IPS-15b (cell line): ENCODE measurements around the gene NAXD.

Experiments
- H3K27me3 ChIP-seq: one replicate; pipeline ENCODE4 v1.6.1; 2013; ENCODE audit warnings: low read length; ENCODE audit not compliant: control insufficient read depth, insufficient read depth
- H3K36me3 ChIP-seq: one replicate; pipeline ENCODE4 v1.6.1; 2013; ENCODE audit warnings: low read length; ENCODE audit not compliant: control insufficient read depth, insufficient read depth
- H3K4me1 ChIP-seq: one replicate; pipeline ENCODE4 v1.6.1; 2013; ENCODE audit warnings: mild to moderate bottlenecking, low read length; ENCODE audit not compliant: control insufficient read depth, insufficient read depth
- H3K4me3 ChIP-seq: one replicate; pipeline ENCODE4 v1.5.1; 2013; ENCODE audit warnings: low read depth, low read length
- H3K9ac ChIP-seq: one replicate; pipeline ENCODE4 v1.6.1; 2013; ENCODE audit warnings: low read depth, mild to moderate bottlenecking, low read length
- H3K9me3 ChIP-seq: one replicate; pipeline ENCODE4 v1.6.1; 2013; ENCODE audit warnings: mild to moderate bottlenecking, low read length; ENCODE audit not compliant: control insufficient read depth, insufficient read depth

NAXD gene

DNA sequence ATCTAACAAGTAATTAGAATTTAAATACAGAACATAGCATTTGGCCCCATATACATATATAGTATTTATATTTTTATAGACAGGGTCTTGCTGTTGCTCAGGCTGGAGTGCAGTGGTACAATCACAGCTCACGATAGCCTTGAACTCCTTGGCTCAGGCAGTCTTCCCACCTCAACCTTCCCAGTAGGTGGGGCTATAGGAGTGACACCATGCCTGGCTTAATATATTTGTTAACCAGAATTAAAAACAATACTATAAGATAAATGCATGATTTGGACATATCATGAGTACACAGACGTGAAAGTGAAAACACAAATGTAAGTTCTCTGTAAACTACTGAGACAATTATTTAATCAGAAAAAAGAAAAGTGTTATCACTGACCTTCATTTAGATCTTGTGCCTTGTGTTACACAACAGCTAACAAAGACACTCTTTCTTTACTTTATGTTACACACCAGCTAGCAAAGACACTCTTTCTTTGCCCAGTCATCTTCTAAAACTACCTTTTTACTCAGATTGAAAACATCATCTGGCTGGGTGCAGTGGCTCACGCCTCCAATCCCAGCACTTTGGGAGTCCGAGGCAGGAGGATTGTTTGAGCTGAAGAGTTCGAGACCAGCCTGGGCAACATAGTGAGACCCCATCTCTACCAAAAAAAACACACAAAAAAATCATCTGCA, 68.0 kb downstream of the NAXD start:
- Histone ChIP-seq H3K27me3 (no peaks in the 10 kb centered on the region), H3K4me3 (no peak overlapping the region), H3K36me3 (peaks cover 14% of the 10 kb centered on the region), H3K9me3 (no peaks in the 10 kb centered on the region), H3K9ac (no peak overlapping the region), H3K4me1 (no peaks in the 10 kb centered on the region)

GRCh38 chr13:110683921-110684320, 68.6 kb downstream of the NAXD start:
- H3K27me3 ChIP-seq = no peaks in the 10 kb centered on the region

GRCh38 chr13:110684388-110685056, 69.2 kb downstream of the NAXD start:
- Histone ChIP-seq H3K9me3 (no peaks in the 10 kb centered on the region), H3K36me3 (peaks cover 13% of the 10 kb centered on the region)

More at GRCh38 chr13:110683921-110684320, 68.6 kb downstream of the NAXD start:
- Histone ChIP-seq H3K9me3 (no peaks in the 10 kb centered on the region), H3K36me3 (peaks cover 13% of the 10 kb centered on the region), H3K9ac (no peak overlapping the region), H3K4me1 (no peaks in the 10 kb centered on the region), H3K4me3 (no peak overlapping the region)

DNA sequence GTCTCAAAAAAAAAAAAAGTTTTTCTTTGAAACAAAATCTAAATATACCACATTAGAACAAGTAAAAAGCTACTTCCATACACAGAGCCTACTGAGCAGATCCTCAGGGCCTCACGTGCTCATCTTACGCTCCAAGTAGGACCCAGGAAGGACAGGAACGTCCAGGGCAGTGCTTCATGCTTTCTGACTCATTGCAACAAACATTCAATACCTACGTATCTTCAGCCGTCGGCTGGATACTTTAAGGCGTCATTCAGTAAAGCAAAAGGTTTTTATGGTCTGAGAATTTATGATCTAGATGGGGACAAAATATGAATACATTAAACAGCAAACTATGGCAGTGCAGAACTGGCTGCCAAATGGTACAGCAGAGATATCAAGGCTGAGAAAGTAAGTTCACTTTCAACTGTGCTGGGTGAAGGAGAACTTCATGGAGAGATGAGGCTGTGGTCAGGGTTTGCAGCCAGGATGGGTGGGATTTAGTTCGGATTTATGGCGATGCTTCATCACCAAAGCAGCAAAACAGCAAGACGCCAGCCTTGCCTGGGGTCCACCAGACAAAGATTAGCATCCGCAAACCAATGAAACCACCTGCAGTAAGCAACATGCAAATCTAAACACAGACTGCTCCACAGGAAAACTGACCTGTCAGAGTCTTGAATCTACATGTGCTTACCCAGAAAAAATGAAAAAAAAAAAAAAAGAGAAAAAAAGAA, 70.1 kb downstream of the NAXD start:
- Histone ChIP-seq H3K9me3 (no peaks in the 10 kb centered on the region), H3K4me3 (no peak overlapping the region), H3K4me1 (no peaks in the 10 kb centered on the region), H3K36me3 (peaks cover 15% of the 10 kb centered on the region), H3K9ac (no peak overlapping the region), H3K27me3 (no peaks in the 10 kb centered on the region)

More at GRCh38 chr13:110684388-110685056, 69.2 kb downstream of the NAXD start:
- Histone ChIP-seq H3K4me1 (no peaks in the 10 kb centered on the region), H3K4me3 (no peak overlapping the region), H3K9ac (no peak overlapping the region), H3K27me3 (no peaks in the 10 kb centered on the region)

- Histone ChIP-seq H3K4me3 (no peak overlapping the region), H3K9ac (no peak overlapping the region), H3K9me3 (no peaks in the 10 kb centered on the region), H3K27me3 (no peaks in the 10 kb centered on the region), H3K4me1 (no peaks in the 10 kb centered on the region), H3K36me3 (peaks cover 11% of the 10 kb centered on the region)
Measured at GRCh38 chr13:110687736-110688135, 72.4 kb downstream of the NAXD start.

GRCh38 chr13:110689041-110689440, 73.7 kb downstream of the NAXD start:
- H3K4me3 ChIP-seq = no peak overlapping the region
- no peaks in the 10 kb centered on the region for H3K4me1 ChIP-seq
- H3K9me3 ChIP-seq = no peaks in the 10 kb centered on the region
- H3K27me3 ChIP-seq = no peaks in the 10 kb centered on the region
- peaks cover 9% of the 10 kb centered on the region for H3K36me3 ChIP-seq
- H3K9ac ChIP-seq = no peak overlapping the region
